NCI-H1694 (cell line): Measurements from ENCODE around the gene NCOA5.

Source experiments
- DNase-seq: peaks from one replicate; lab custom pipeline; 2025; lab: John Stamatoyannopoulos, UW

The NCOA5 gene

DNA sequence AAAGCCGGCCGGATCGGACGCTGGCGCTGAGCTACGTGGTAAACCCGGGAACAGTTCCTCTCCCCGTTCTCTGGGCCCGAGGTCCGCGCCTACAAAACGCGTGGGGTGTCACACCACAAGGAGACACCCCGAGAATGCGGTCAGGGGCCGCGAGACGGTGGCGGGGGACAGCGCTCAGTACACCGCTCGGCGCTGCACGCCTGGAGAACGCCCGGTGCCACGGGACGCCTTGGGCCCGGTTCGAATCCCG is 670 bp downstream of the NCOA5 start:
- DNase-seq: no peak

DNA sequence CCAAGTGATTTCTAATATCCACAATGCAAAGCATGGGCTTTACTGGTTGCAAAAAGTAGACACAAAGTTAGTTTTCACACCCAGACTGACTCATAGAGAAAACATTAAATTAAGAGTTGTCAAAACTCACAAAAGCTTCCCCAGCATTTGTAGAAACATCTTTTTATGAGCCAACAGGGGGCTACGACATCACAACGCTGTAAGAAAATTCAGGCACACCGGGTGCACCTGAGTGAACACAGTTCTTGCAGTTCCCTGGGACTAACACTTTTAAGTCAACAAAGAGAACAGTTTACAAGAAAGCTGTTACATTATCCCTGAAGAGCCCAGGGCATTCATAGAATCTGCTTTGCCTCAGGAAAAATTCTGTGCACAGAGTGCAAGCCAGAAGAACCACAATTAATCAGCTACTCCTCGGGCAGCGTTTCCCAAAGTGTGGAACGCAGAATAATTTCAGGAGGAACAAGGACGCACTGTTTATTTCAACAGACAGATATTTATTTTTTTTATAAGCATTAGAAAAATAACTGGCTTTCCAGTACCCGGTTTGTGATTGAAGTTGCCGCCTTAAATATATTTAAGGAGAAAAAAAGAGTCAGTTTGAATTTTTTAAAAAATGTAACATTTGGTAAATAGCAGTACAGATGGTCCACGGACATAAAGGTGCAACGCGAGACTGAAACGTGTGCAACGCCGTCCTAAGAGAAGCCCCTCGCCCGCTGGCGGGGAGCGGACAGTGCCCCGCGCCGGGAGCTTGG is 1.2 kb downstream of the NCOA5 start:
- DNase-seq: no peak

DNA sequence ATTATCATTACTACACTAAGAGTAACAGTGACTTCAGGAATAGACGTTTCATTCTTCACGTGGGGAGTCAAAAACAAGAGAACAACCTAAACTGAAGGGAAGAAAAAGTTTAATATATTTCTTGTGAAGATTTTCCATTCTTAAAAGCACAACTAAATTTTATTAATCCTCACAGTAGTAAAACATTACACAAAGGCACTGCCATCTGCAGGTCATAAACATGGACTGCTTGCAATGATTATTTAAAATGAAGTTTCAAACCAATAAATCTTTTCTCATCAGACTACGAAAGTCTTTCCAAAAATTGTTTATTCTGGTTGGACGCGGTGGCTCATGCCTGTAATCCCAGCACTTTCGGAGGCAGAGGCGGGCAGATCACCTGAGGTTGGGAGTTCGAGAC is 2.6 kb downstream of the NCOA5 start:
- peak; percentile 6 for DNase-seq

DNA sequence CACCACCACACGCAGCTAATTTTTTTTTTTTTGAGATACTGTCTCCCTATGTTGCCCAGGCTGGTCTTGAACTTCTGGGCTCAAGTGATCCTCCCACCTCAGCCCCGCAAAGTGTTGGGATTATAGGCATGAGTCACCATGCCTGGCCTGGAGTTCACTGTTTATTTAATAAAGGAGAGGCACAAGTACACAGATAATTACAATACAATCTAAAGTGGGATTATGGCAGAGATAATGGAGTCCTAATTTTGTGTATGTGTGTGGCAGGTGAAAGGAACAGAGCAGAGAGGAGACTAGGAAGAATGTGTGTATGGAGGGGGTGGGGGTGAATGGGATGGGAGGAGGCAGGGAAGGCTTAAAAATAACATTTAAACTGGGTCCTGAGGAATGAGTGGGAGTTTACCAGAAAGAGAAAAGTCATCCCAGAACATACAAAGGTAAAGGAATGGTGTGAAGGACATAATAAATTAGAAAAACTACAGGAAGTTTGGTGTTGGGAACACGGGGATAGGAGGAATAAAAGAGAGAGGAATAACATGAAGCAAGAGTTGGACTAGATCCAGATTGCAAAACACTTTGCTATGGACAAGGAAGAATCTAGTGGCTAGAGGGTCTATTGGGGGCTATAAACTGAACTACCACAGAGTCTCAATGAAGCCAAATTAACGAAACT is 4.4 kb downstream of the NCOA5 start:
- no peak for DNase-seq

DNA sequence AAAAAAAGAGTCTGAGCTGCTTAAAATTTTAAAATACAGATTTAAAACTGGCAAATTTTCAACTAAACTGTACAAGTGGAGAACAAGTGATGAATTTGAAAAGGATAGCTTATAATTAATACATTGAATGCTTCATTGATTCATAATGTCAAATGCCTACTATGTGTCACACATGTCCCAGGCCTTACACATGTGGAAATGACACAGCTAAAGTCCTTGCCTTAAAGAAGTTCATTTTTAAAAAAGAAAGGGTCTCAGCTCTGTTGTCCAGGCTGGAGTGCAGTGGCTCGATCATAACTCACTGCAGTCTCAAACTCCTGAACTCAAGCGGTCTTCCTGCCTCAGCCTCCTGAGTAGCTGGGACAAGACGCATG is 5.0 kb downstream of the NCOA5 start:
- no peak for DNase-seq

DNA sequence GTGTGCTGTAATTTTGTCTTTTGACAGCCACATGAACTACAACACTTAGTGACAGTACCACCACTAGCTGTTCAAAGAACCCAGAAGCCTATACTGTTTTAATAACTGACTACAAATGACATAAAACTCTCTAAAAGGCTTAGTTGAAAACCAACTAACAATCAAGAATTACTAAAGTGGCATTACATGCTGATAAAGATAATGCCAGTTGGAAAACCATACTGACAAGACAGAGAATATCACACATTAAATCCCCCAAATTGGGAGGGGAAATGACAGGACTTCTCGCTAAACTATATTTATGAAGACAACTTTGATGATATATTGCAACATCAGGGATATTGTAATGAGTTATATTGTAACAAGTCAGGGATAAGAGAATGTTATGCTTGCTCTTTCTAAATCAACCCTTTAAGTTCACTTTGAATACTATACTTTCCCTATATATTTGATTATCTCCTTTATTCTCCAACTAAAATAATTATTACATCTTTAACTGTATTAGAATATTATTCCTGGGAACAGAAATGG is 6.2 kb downstream of the NCOA5 start:
- DNase-seq: no peak

DNA sequence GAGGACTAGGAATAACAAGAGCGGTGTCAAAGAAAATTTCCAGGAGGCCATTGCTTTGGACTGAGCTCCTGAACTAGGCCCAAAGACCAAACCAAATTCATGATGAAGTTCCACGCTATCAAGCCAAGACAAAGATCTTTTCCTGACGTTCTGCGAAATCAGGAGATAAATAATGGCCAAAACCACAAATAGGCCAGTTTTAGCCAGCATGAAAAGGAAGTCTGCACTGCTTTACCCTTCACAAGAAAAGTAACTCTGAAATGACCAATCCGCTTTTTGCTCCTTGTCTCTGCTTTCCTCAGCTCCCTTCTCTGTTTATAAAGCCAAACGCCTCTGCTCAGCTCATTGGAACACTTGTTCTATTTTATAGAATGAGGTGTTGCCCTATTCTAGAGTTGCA is 6.7 kb downstream of the NCOA5 start:
- no peak for DNase-seq

DNA sequence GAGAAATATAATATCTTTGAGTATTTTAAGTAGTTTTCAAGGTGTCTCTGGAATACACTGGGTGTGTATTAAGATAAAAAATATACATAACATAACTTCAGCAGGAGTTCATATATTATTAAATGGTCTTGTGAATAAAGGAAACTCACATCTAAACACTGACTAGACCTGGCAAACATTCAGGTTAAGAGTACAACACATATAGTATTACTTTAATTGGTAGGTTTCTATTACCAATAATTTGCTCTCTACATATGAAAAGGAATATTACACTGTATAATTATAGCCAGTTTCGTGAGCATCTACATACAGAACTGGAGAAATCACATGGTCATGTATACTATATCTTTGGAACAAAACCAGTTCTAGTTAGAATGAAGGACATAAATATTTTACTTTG is 8.7 kb downstream of the NCOA5 start:
- DNase-seq: no peak

DNA sequence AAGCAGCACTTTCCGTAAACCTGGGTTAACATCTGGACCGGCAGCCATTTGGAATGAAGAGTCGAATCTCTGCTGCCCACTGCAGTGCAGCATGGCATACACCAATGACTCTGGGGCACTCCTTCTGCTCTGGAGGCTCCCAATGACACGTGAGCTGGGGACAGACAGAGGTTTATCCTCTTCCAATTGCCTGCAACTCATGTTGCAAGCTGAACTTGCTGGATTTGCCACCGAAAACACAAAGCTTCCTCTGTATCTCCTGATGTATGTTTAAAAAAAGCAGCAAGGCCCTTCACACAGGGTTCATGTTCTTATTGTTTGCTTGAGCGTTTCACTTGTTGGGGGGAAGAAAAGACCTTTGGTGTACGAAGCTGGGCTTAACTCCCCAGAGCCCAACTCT is 10.8 kb downstream of the NCOA5 start:
- DNase-seq: no peak

DNA sequence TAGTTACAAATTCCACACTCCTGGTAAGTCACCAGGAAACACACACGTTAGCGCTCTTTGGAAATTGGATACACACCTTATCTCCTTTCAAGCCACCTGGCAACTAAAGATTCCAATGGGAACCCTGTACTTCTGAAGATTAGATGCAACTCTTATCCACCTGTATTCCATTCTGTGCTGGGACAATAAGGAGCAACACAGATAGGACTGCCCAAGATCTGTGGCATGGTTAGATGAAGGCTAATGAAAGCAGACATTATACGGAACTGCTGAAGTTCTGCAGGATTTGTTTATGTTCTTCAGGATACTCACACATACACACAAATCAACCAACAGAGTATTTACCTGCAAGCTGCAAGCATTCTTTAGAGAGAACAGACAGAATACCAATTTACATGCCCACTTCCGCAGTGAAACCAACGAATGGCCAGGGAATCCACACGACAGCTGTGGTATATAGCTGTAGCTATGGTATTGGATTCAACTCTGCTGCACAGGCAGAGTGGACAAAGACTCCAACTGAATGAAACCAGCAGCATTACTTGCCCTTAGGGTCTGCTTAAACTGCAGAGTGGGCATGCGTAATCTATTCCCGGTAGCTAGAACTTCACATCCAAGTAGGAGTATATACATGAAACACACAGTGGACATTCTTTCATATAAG is 12.0 kb downstream of the NCOA5 start:
- DNase-seq: no peak

DNA sequence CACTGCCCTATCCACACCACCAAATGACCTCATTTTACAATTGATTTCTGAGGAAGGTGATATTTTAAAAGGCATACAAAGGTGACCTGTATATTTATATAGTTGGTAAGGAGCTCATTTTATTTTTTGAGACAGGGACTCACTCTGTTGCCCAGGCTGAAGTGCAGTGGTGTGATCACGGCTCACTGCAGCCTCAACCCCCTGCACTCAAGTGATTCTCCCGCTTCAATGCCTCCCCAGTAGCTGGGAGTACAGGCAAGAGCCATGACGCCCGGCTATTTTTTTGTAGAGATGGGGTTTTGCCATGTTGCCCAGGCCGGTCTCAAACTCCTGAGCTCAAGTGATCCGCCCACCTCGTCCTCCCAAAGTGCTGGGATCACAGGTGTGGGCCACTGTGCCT is 13.0 kb downstream of the NCOA5 start:
- no peak for DNase-seq

DNA sequence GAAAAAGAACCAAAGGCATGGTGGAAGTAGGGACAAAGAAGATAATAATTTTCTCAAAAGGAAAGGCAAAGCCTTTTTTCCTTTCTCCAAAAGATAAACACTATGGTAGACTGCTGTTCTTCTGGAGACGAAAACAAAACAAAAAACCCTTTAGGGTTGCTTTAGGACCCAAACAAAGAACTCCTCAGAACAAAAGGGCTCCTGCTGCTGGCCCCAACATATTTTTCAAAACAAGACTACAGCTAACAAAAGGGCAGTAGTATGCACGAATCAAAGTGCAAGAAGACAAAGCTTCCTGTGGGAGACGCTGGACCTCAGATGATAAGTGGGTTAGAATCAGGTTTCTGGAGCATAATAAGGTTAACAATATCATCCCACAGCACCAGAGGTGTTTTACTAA is 15.8 kb downstream of the NCOA5 start:
- no peak for DNase-seq

DNA sequence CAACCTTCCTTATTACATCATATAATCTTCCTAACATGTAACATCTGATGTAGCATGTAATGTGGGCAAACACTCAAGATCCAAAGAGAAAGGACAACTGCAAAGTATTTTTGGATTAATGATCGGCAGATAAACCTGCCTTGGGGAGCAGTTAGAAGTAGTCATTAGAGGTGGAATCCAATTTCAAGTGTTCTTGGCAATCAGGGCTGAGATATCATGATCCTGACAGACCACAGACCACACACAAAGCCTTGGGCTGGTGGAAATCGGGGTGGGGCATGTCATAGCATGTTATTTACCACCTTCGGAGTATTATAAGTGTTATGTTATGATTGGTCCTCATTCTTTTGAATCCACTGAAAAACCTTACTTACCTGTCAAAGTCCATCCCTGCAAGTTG is 16.3 kb downstream of the NCOA5 start:
- DNase-seq: no peak

DNA sequence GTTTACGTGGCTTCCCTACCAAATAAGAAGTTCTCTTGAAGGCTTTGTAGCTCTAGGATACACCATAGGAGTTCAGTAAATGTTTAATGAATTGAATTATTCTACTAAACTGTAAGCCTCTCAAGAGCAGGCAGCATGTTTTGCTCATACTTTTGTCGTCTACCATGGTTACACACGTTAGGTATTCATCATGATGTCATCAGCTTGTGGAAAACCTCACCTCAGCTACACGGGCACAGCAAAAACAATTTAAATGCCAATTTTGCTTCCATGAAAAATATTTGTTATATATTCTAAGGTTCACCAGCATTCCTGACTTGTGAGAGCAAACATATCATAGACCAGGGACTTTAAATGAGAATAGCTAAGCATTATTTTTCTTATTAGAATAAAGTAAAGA is 16.7 kb downstream of the NCOA5 start:
- no peak for DNase-seq

DNA sequence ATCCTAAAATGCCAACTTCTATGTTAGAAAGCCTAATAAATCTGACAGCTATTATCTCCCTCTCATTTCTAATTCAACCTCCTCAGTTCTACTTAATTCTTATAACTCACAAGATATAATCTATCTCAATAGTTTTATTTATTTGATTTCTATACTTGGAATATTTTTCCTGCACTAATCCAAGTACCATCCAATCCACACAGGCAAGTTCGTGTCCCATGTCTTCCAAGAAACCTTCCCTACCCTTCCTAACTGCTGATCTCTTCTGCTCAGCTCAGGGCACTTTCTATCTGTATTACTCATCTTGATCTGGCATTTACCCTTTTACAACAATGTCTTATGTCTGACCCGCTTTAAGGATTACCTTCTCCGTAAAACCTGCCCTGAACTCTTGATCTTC is 18.2 kb downstream of the NCOA5 start:
- no peak for DNase-seq

DNA sequence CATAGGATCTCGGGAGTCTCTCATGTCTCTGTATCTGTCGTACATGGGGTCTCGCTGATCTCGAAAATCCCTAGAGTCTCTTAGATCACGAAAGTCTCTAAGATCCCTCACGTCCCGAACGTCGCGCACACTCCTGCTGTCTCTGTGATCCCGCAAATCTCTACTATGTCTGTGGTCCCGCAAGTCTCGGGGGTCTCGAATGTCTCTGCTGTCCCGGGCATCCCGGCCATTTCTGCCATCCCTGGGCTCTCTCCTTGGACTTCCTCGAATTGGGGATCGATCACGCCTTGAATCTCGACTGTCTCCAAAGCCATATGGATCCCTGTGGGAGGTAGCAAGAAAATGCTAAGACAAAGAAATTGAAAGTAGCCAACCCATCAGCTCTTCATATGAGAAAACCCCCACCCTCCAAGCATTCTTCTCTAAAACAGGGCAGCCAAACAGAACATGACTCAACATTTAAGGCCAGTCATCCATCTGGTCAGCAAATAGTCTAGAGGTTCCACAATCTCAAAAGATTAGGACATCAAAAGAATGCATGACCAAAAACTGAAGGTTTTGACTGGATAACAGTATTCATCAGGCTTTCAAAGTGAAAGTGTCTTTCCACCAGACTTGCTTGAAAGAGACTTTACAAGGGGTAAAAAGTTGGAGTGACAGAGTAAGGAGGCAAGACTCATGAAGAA is 19.4 kb downstream of the NCOA5 start:
- no peak for DNase-seq

DNA sequence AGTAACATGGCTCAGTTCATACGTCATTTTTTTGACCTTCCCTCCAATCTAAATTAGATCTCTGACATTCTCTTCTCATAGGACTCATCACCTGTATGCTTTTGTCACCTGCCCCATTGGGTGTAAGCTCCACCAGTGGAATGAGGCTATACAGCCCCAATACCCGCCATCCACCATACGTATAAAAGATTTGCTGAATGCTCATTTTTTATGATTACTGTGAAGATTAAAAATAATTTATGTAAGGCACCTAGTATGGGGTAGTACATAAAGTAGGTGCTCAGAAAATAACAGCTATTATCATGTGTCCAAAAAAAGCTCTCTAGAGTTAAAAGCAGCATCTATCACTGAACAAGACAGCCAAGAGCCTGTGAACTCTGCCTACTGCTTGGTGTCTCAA is 24.1 kb downstream of the NCOA5 start:
- no peak for DNase-seq

DNA sequence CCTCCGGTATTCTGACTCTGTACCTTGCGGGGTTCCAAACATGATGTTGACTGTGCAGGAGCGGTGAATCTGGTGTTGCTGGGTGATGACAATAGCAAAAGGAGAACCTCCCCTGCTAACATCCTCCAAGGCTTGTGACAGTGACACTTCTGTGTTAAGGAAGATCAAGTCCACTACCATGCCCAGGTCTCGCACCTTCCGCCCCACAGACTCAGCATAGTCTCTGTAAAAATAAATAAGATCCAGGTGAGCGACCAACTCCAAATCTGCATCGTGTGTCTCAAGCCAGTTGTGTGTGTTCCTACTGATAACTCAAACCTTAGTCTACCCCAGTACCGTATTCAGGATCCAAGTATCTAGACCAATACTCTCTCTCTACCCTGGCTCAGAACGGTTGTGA is 24.8 kb downstream of the NCOA5 start:
- DNase-seq: no peak

DNA sequence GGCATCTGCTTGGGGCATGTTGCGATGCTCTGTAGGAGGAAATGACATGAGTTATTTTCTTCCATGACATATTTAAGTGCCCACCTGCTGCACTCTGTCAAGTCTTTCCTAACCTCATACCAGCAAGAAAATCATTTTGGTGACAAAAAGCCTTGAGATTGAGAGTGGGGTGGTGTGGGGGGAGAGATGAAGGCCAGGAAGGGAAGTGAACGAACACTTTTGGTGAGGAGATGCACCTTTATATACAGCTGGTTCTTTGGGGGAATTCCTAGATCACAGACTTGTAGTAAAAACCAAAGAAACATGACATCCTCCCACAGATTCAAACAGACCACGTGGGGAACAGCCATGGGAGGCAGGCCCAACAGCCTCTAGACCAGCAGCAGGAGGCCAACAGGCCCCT is 26.1 kb downstream of the NCOA5 start:
- no peak for DNase-seq

DNA sequence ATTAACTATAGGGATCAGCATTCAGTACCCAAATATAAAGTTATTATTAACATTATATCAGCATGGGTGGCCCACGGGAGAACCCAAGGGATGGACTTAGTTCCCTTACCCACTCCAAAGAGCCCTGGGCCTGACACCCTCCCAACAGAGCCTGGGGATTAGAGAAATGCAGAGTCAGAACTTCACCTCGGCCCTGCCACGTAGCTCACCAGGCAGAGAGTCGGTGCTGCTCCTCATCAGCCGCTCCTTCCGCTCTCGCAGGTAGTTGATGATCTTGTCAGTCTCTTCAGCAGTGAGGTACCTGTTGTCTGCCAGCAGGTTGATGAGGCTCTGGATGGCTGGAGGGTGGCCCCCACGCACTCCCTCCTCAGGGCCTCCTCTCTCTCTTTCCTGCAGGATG is 26.6 kb downstream of the NCOA5 start:
- DNase-seq: no peak

DNA sequence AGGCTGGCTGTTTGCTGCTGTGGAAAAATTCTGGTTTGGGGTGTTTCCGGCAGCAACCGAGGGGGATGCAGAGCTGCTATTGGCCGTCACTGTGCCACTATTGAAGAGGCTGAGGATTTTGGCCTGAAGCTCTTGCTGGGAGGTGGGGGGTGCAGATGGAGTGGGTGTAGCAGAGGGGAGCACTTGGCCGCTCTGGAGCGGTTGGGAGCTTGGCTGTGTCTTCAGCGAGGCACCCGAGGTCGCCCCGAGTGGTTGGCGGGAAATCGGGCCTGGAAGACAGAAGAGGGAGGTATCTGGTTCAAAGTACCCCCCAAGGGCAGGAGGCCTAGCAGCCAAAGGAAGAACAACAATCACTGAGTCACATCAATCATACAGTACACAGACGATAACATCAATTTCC is 27.1 kb downstream of the NCOA5 start:
- DNase-seq: no peak

DNA sequence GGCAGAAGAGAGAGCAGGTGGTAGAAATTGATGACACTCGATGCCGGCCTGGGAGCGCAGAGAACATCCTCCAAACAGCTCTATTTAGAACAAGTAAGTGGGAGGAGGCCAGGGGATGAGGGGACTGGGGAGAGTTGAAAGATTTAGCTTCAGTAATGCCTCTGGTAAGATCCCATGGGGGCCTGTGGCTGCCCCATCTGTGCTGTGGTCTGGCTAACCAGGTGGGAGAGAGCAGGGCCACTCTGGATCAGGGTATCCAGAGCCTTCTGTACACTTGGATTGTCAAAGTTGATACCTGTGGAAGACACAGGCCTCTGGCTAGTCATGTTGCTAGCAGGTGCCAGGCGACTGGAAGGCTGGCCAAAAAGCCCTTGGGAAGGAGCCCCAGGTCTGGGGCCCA is 27.6 kb downstream of the NCOA5 start:
- DNase-seq: no peak

DNA sequence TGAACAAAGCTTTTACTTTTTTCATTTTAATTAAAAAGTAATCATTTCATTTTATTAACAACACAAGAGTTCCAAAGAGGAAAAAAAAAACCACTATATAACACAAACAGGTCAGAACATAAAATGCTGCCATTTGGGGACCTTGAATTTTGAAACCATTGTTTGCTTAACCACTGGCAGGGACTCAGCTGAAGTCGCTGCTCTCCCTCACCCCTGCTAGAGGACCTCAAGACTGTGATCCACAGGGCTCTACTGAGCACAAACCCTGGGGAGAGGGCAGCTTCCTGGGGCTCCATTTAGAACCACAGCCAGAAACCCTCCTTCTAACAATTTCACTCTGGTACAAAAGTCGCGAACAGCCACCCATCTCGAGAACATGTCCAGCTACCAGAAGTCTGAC is 28.8 kb downstream of the NCOA5 start:
- no peak for DNase-seq
